BE2C (cell line): Measurements from ENCODE around the gene AGAP1.

Source experiments
- DNase-seq: peaks from one replicate; pipeline ENCODE4 v3.0.0-alpha.2; 2020
- H3K27me3 ChIP-seq: fragments of 250-450 bp; sonication (Bioruptor Pico); 2 replicates; pipeline ENCODE4 v1.5.1; 2020; ENCODE audit warnings: mild to moderate bottlenecking
- H3K36me3 ChIP-seq: fragments of 250-450 bp; sonication (Bioruptor Pico); 2 replicates; pipeline ENCODE4 v1.5.1; 2020; ENCODE audit warnings: mild to moderate bottlenecking
- H3K4me1 ChIP-seq: fragments of 250-450 bp; sonication (Bioruptor Pico); 2 replicates; pipeline ENCODE4 v1.5.1; 2020
- H3K4me3 ChIP-seq: 2 replicates; pipeline ENCODE4 v1.5.1; 2011; ENCODE audit warnings: low read depth, low read length
- H3K9me3 ChIP-seq: fragments of 250-450 bp; sonication (Bioruptor Pico); 2 replicates; pipeline ENCODE4 v1.5.1; 2020
- CTCF ChIP-seq: IDR thresholded peaks from 2 replicates; pipeline ENCODE4 v1.5.1; 2012; ENCODE audit warnings: mild to moderate bottlenecking, low read depth, low read length

Gene AGAP1

GRCh38 chr2:235769046-235769445, 275.2 kb downstream of the AGAP1 start:
- TF ChIP-seq CTCF = no peak
- no peaks in the 10 kb centered on the region for H3K4me1 ChIP-seq
- DNase-seq = no peak
- H3K9me3 ChIP-seq = no peaks in the 10 kb centered on the region
- H3K36me3 ChIP-seq = no peaks in the 10 kb centered on the region
- no peak overlapping the region for H3K4me3 ChIP-seq
- H3K27me3 ChIP-seq = no peaks in the 10 kb centered on the region

- no peak for TF ChIP-seq CTCF
- no peak overlapping the region for H3K4me3 ChIP-seq
- no peaks in the 10 kb centered on the region for H3K9me3 ChIP-seq
- DNase-seq = no peak
- H3K4me1 ChIP-seq = no peaks in the 10 kb centered on the region
- H3K36me3 ChIP-seq = no peaks in the 10 kb centered on the region
- no peaks in the 10 kb centered on the region for H3K27me3 ChIP-seq
Measured at GRCh38 chr2:235770909-235771820, 277.3 kb downstream of the AGAP1 start.

- H3K4me1 ChIP-seq = no peaks in the 10 kb centered on the region
- no peak for DNase-seq
- H3K9me3 ChIP-seq = no peaks in the 10 kb centered on the region
- no peaks in the 10 kb centered on the region for H3K27me3 ChIP-seq
- TF ChIP-seq CTCF = no peak
- no peaks in the 10 kb centered on the region for H3K36me3 ChIP-seq
- no peak overlapping the region for H3K4me3 ChIP-seq
Measured at GRCh38 chr2:235773188-235773928, 279.5 kb downstream of the AGAP1 start.

- Histone ChIP-seq H3K36me3 (no peaks in the 10 kb centered on the region), H3K4me1 (no peaks in the 10 kb centered on the region), H3K4me3 (no peak overlapping the region), H3K9me3 (no peaks in the 10 kb centered on the region), H3K27me3 (no peaks in the 10 kb centered on the region)
- TF ChIP-seq CTCF = no peak
- no peak for DNase-seq
Measured at GRCh38 chr2:235774153-235774870, 280.5 kb downstream of the AGAP1 start.

GRCh38 chr2:235776531-235776930, 282.7 kb downstream of the AGAP1 start:
- no peak for TF ChIP-seq CTCF
- no peak for DNase-seq
- no peaks in the 10 kb centered on the region for H3K4me1 ChIP-seq
- H3K36me3 ChIP-seq = no peaks in the 10 kb centered on the region
- H3K4me3 ChIP-seq = no peak overlapping the region
- H3K9me3 ChIP-seq = no peaks in the 10 kb centered on the region
- H3K27me3 ChIP-seq = no peaks in the 10 kb centered on the region
